Heart left ventricle (tissue), 16 donors: Measurements from ENCODE around the gene SSTR4. TPM values are rescaled to one million over a fixed set of nuclear protein-coding genes. Genes with fewer than 3 reads are reported as not detected.

ENCODE experiments used
- ATAC-seq, 4 donors: fragments of 200-7000 bp; cut with Tn5 transposase; one replicate each; pipeline ENCODE4 v1.9.1; 2020 to 2022; ENCODE audit warnings: moderate library complexity in 4 of 4, mild to moderate bottlenecking in 3 of 4, moderate number of reproducible peaks in 1 of 4
- DNase-seq, 5 donors: peaks; one replicate each; pipeline ENCODE4 v3.0.0-alpha.2; 2020
- H3K27ac ChIP-seq, 12 donors: fragments of 200-600 bp; sonication (generic) in 4 of 12; one replicate each; pipeline versions ENCODE4 v1.5.0 to v1.8.0; 2016 to 2022; ENCODE audit warnings: mild to moderate bottlenecking in 2 of 12
- H3K27me3 ChIP-seq, 9 donors: fragments of 200-600 bp; sonication (generic) in 2 of 9; one replicate each; pipeline versions ENCODE4 v1.5.1 to v1.8.0; 2016 to 2022; ENCODE audit warnings: mild to moderate bottlenecking in 3 of 9
- H3K36me3 ChIP-seq, 9 donors: fragments of 200-600 bp; sonication (generic) in 2 of 9; one replicate each; pipeline versions ENCODE4 v1.5.0 to v1.8.0; 2018 to 2022; ENCODE audit warnings: mild to moderate bottlenecking in 2 of 9
- H3K4me1 ChIP-seq, 12 donors: fragments of 200-600 bp; sonication (generic) in 4 of 12; one replicate each; pipeline versions ENCODE4 v1.5.0 to v1.8.0; 2016 to 2022; ENCODE audit warnings: mild to moderate bottlenecking in 3 of 12
- H3K4me3 ChIP-seq, 12 donors: fragments of 200-600 bp; sonication (generic) in 4 of 12; one replicate each; pipeline versions ENCODE4 v1.5.0 to v1.8.0; 2017 to 2022; ENCODE audit warnings: mild to moderate bottlenecking in 9 of 12, moderate library complexity in 4 of 12
- H3K9me3 ChIP-seq, 12 donors: fragments of 200-600 bp; sonication (generic) in 4 of 12; one replicate each; pipeline versions ENCODE4 v1.5.0 to v1.8.0; 2016 to 2022; ENCODE audit warnings: mild to moderate bottlenecking in 1 of 12
- POLR2A ChIP-seq, 2 donors: fragments of 450-650 bp; IDR thresholded peaks; one replicate each; pipeline ENCODE4 v1.6.1; 2017; ENCODE audit warnings: antibody characterized with exemption in 2 of 2, mild to moderate bottlenecking in 2 of 2, moderate library complexity in 2 of 2
- WGBS, 4 donors: extraction: QIAGEN DNeasy Blood & Tissue Kit in 2 of 4; methylation state at CpG; one replicate each; pipeline versions ENCODE4 v1.1.5 to v1.1.7; 2013 to 2018; 5-methylcytosine and 5-hydroxymethylcytosine counted together
- intact Hi-C, 10 donors: fragments of 100-400 bp; cut with DNase I; formaldehyde crosslinking; loops; one replicate each; pipeline versions ENCODE4 v1.11.1 to v1.14.2; 2022
- polyA plus RNA-seq, 2 donors: library from polyadenylated mRNA; stranded (reverse); fragments of 200-250 nt; gene quantifications; one replicate each; pipeline ENCODE4 v1.2.3, GENCODE V29; 2013
- total RNA-seq, 9 donors: library from RNA; depleted of rRNA in 2 of 9; stranded (reverse); fragments of >200 nt in 2 of 9; fragmentation: NEBNext Ultra II Directional in 3 of 9; extraction: Animal tissue kit (Norgen Biotek cat#: 25700) in 3 of 9; gene quantifications; one replicate each; pipeline versions ENCODE4 v1.1.0 to v1.2.4, GENCODE V29; 2016 to 2023
- TF ChIP-seq, protein P1 (sequence below), 12 donors: fragments of 200-600 bp; sonication (generic) in 4 of 12; IDR thresholded peaks; one replicate each; pipeline versions ENCODE4 v1.5.0 to v1.8.0; 2018 to 2022; ENCODE audit warnings: antibody characterized with exemption in 12 of 12, mild to moderate bottlenecking in 5 of 12
- donor health status: ischemic (EF 13 %, LVEDD 7.1; RV severe dilation, severe dysfunction).
- donor health status: healthy with polysubstance abuse.
- donor health status: DM: no; HTN: yes; CAD: no.
- donor health status: DM: no; HTN: no; CAD: no.
- donor health status: ischemic (EF 25% LVEDD 6.9; RV normal size, moderate dysfunction).
- donor health status: ischemic (EF 25% LVEDD 5.7; RV mildly dilated, moderate dysfunction).
- donor health status: healthy.
- donor health status: DM: yes; HTN: yes; CAD: no.
- donor health status: ischemic (EF 35%, LVEDD 5.7; RV mildly dilated, moderate dysfunction).
- donor health status: nonischemic (EF 11% LVEDD 7.7; RV severe dilation, severe dysfunction).
- donor health status: DM: yes; HTN: yes; CAD: no.
- donor health status: PGD.
- donor health status: ischemic (EF 29% LVEDD 5.4; RV normal size, mild dysfunction).
- donor health status: nonischemic (EF 23%, LVEDD 6.1; RV moderate dilation, normal function).

The SSTR4 gene
- total and polyA plus RNA-seq, 11 donors: 0.28 TPM; not detected in 10

DNA sequence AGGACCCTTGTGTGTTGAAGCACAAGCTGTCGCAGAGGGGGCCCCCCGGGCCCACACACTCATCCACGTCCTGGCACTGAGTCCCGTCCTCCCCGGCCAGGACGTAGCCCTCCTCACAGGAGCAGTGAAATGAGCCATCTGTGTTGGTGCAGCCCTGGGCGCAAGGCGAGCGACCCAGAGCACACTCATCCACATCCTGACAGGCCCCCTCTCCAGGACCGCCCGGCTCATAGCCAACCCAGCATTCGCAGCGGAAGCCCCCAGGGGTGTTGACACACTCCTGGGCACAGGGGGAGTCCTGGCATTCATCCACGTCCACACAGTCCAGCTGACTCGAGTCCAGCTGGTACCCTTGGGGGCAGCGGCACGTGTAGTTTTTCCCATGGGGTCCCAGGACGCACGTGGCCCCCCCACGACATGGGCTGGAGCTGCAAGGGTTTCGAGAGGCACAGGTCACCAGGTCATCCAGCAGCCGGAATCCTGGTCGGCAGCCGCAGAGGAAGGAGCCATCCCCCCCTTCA is 49.8 kb downstream of the SSTR4 start:
- ATAC-seq (peak in 3 of 4 donors; percentile 9 to 25 (median 9)), DNase-seq (peak in 3 of 5 donors; percentile 53 to 75 (median 61))
- peaks cover 0 to 66% (median 30%) of the 10 kb centered on the region in 12 donors for H3K4me1 ChIP-seq
- TF ChIP-seq, protein P1, sequence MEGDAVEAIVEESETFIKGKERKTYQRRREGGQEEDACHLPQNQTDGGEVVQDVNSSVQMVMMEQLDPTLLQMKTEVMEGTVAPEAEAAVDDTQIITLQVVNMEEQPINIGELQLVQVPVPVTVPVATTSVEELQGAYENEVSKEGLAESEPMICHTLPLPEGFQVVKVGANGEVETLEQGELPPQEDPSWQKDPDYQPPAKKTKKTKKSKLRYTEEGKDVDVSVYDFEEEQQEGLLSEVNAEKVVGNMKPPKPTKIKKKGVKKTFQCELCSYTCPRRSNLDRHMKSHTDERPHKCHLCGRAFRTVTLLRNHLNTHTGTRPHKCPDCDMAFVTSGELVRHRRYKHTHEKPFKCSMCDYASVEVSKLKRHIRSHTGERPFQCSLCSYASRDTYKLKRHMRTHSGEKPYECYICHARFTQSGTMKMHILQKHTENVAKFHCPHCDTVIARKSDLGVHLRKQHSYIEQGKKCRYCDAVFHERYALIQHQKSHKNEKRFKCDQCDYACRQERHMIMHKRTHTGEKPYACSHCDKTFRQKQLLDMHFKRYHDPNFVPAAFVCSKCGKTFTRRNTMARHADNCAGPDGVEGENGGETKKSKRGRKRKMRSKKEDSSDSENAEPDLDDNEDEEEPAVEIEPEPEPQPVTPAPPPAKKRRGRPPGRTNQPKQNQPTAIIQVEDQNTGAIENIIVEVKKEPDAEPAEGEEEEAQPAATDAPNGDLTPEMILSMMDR (IDR thresholded peaks at IDR 0.05): no peak
- no peak for TF ChIP-seq POLR2A (IDR thresholded peaks at IDR 0.05)
- peaks cover 0 to 12% (median 0%) of the 10 kb centered on the region in 9 donors for H3K36me3 ChIP-seq
- intact Hi-C loops: loop anchor here in 7 of 10 donors (1.0 to 10.0 kb wide), 8 partner anchors 34 to 117 kb away; no protein-coding TSS in a partner anchor
- 50 to 82% (median 61%) methylated on average over 2 to 24 of the region's 24 CpGs for WGBS, 4 donors
- no peaks in the 10 kb centered on the region for H3K9me3 ChIP-seq
- peak overlapping the region; percentile 27 to 70 (median 60) for H3K4me3 ChIP-seq
- no peaks in the 10 kb centered on the region for H3K27me3 ChIP-seq
- peak overlapping the region; percentile 81 to 99 (median 97) for H3K27ac ChIP-seq

DNA sequence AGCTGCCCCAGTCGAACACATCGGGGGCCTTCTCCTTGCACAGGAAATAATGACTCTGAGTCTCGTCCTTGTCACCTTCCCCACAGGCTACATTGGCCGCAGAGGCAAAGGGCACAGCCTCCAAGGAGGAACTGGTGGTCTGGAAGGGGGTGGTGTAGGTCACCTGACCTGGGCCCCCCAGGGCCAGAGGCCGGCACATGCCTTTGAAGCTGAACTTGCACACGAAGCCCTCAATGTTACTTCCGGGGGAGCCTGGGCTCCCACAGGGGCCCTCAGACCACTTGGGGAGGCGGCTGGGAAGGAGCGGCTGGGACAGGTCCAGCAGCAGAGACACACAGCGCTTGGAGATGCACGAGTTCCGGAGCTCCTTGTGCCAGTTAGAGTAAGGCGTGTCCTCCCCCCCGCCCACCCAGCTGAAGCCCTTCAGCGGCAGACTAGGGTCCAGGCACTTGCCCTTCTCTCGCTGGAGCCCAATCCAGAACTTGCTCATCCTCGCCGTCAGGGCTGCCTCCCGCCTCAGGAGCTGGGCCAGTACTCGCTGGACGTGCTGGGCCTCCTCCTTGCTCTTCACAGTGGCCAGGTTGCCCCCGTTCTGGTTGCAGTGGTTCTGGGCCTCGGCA is 50.4 kb downstream of the SSTR4 start:
- H3K4me1 ChIP-seq: peaks cover 0 to 60% (median 28%) of the 10 kb centered on the region in 12 donors
- H3K27ac ChIP-seq: peak overlapping the region; percentile 81 to 99 (median 97)
- peak overlapping the region; percentile 27 to 70 (median 60) for H3K4me3 ChIP-seq
- no peaks in the 10 kb centered on the region for H3K27me3 ChIP-seq
- H3K36me3 ChIP-seq: peaks cover 0 to 9% (median 0%) of the 10 kb centered on the region in 9 donors
- 58 to 66% (median 59%) methylated on average over 20 to 23 of the region's 23 CpGs for WGBS, 4 donors
- ATAC-seq (peak in 2 of 4 donors; percentile 2 to 3), DNase-seq (peak in 1 of 5 donors; percentile 69)
- no peak for TF ChIP-seq POLR2A (IDR thresholded peaks at IDR 0.05)
- TF ChIP-seq, protein P1 (IDR thresholded peaks at IDR 0.05): no peak
- no peaks in the 10 kb centered on the region for H3K9me3 ChIP-seq
- intact Hi-C loops: loop anchor here in 7 of 10 donors (1.0 to 10.0 kb wide), 9 partner anchors 34 to 93 kb away; no protein-coding TSS in a partner anchor

DNA sequence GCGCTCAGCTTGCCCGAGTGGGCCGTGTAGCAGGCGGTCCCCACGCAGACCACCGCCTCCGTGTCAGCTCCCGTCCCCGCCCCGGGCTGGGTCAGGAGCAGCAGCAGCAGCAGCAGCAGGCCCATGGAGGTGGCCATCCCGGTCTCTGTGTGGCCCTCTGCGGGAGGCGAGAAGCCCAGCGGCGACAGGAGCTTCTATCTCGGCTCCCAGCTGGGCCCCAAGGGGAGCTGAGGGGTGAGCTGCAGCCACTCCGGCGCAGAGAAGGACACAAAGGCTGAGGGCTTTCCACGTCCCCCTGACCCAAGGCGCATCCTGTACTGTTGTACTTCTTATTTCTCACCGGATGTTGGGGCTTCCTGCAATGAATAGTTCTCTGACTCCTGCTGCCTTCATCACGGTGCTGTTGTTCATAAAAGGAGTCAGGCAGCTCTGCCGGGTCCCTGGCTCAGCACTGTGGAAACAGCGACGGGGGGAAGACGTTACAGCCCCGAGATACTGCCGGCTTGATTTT is 51.0 kb downstream of the SSTR4 start, which contains the start of gene CD93:
TSS of gene CD93 (minus strand) at position 269 of the 511 bp plus-strand sequence. CDS start at position 137, 132 bp downstream.
- Histone ChIP-seq H3K36me3 (peaks cover 0 to 6% (median 0%) of the 10 kb centered on the region in 9 donors), H3K4me1 (peaks cover 0 to 54% (median 25%) of the 10 kb centered on the region in 12 donors), H3K27ac (peak within 1 kb of the TSS; percentile 81 to 99 (median 97)), H3K27me3 (no peaks in the 10 kb centered on the region), H3K4me3 (peak within 1 kb of the TSS; percentile 27 to 70 (median 60)), H3K9me3 (no peaks in the 10 kb centered on the region)
- WGBS, 4 donors: 34 to 45% (median 42%) methylated on average over 26 to 28 of the region's 28 CpGs
- DNase-seq (peak; percentile 64 to 78 (median 76)), ATAC-seq (peak; percentile 59 to 83 (median 74))
- intact Hi-C loops: loop anchor here in 6 of 10 donors (1.0 to 10.0 kb wide), 7 partner anchors 46 to 93 kb away; no protein-coding TSS in a partner anchor
- TF ChIP-seq, protein P1 (IDR thresholded peaks at IDR 0.05): no peak
- TF ChIP-seq POLR2A (IDR thresholded peaks at IDR 0.05): peak in 1 of 2 donors; percentile 53
